GM12892 (cell line): Measurements from ENCODE around the gene C1orf167.

Experiments used
- POLR2A ChIP-seq: IDR thresholded peaks from 2 replicates; pipeline ENCODE4 v1.6.1; 2011; ENCODE audit warnings: low read depth, low read length, control low read depth
- POLR2AphosphoS5 ChIP-seq: IDR thresholded peaks from 2 replicates; pipeline ENCODE4 v1.6.1; 2011; ENCODE audit warnings: low read depth, low read length, control low read depth

DNA sequence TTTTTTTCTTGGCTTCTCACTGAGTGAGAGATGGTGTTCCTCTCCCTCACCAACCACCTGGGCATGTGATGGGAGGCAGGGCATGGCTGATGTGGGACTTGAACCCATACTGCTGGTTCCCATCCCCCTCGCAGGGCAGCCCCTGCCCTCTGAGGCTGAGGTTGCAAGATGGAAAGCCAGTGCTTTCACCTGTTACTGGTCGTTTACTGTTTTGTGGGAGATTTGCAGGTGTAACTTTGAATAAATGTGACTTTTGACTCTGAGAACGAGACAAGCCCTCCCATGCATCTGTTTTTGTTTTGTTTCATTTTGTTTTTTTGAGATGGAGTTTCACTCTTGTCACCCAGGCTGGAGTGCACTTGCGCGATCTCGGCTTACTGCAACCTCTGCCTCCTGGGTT is 21.6 kb downstream of the C1orf167 start:
- TF ChIP-seq POLR2A (no peak), POLR2AphosphoS5 (no peak)
